GM10266 (cell line): ENCODE results near the gene SH3D19.
A peak's percentile ranks its signal among the peaks of the same experiment; 100 is the strongest.
"Not testable (repeated sequence)": the region's sequence is repeated elsewhere in the genome, so short reads cannot be mapped to it uniquely, and the experiment has no call there.

Experiments
- DNase-seq: peaks from one replicate; pipeline ENCODE4 v3.0.0; 2012; ENCODE audit errors: extremely low spot score
- TF ChIP-seq, protein P1 (sequence below): IDR thresholded peaks from 2 replicates; pipeline ENCODE4 v1.5.1; 2012; ENCODE audit warnings: mild to moderate bottlenecking, low read depth; ENCODE audit not compliant: control insufficient read depth, insufficient read depth; ENCODE audit errors: missing control alignments

Gene SH3D19

DNA sequence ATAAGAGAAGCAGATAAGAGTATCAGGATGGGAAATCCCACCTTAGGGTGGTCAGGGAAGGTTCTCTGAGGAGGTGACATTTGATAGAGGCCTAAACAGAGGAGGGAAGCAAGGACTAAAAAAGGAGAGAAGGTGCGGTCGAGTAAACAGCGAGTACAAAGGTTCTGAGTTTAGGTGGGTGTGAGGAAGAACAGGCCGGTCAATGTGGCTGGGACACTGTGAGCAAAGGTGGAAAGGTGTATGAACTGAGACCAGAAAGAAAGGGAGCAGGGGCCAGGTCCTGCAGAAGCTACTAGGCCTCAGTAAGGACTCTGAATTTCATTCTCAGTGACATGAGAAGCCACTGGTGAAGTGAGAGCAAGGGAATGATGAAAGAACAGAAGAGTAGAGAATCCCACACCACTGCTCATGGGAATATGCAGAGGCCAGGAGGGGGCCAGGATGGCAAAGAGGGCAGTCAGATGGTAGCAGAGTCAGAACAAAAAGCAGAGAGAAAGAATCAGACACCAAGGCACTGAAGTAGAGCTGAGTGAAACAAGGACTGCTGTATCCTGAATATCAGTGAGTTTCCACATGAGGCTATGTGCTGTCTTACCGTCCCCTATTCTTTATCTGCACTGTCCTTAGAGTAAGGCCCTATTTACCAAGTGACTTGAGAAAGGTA lies 30.4 kb downstream of the SH3D19 start:
- TF ChIP-seq, protein P1, sequence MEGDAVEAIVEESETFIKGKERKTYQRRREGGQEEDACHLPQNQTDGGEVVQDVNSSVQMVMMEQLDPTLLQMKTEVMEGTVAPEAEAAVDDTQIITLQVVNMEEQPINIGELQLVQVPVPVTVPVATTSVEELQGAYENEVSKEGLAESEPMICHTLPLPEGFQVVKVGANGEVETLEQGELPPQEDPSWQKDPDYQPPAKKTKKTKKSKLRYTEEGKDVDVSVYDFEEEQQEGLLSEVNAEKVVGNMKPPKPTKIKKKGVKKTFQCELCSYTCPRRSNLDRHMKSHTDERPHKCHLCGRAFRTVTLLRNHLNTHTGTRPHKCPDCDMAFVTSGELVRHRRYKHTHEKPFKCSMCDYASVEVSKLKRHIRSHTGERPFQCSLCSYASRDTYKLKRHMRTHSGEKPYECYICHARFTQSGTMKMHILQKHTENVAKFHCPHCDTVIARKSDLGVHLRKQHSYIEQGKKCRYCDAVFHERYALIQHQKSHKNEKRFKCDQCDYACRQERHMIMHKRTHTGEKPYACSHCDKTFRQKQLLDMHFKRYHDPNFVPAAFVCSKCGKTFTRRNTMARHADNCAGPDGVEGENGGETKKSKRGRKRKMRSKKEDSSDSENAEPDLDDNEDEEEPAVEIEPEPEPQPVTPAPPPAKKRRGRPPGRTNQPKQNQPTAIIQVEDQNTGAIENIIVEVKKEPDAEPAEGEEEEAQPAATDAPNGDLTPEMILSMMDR: no peak
- no peak for DNase-seq

DNA sequence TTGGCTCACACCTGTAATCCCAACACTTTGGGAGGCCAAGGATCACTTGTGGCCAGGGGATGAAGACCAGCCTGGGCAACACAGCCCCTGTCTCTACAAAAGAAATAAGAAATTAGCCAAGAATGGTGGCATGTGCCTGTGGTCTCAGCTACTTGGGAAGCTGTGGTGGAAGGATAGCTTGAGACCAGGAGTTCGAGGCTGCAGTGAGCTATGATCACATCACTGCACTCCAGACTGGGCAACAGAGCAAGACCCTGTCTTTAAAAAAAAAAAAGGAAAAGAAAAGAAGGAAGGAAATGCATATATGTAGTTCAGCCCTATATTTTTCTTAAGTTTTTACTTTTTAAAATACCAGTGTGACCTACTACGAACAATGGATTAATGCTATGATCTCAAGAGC lies 33.4 kb downstream of the SH3D19 start:
- no peak for DNase-seq
- TF ChIP-seq, protein P1: no peak

DNA sequence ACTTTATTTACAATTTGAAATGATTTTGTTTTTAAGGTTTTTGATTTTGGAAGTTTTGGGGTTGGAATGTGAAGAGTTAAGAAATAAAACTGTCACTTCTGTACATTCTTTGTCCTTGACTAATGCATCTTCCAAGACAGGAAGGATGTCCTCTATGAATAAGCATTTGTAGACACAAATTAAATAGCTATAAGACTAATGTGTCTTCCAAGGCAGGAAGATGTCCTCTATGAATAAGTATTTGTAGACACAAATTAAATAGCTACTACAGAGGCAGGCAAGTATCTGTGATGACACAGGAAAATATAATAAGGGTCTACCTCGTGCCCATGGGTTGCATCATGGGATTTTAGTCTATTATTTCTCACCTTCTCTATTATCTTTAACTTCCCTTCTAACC lies 33.9 kb downstream of the SH3D19 start:
- TF ChIP-seq, protein P1: no peak
- DNase-seq: no peak

DNA sequence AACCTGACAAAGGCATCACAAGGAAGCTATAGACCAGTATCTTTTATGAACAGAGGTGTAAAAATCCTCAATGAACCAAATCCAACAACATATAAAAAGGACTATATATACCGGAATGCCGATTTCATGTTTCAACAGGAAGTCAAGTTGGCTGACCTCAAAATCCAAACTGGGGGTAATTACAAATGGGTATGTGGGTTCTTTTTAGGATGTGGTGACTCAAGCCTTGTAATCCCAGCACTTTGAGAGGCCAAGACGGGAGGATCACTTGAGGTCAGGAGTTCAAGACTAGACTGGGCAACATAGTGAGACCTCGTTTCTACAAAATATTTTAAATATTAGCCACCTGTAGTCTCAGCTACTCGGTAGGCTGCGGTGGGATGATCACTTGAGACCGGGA lies 38.0 kb downstream of the SH3D19 start:
- DNase-seq: no peak
- TF ChIP-seq, protein P1: no peak

DNA sequence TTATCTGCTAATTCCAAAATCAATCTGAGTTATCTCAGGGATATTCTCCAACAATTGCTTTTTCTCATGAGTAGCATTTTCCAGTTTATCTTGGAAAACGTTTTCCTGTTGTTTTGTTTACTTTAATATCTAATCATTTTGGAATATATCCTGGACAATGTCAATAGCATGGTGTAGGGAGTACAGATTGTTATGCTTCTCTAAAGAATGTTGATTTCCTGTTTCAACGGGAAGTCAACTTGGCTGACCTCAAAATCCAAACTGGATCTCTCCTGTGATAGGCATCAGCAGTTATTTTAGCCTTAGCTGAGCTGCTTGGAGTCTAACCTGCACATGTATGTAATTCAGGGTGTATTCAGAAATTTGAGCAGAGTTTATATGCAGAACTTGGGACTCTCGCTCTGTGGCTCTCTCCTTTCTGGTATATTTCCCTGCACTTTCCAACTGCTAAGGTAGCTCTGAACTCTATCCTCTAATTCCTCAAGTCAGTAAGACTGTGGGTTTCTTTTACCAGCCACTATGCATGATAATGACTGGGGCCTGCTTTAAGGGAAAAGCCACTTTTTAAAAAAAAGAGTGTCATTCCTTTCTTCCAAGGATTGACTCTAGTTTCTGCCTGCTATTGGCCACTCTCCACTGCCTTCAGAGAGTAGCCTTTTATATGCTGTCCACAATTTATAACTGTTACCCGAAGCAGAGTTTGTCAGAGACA lies 40.7 kb downstream of the SH3D19 start:
- TF ChIP-seq, protein P1: no peak
- DNase-seq: no peak

DNA sequence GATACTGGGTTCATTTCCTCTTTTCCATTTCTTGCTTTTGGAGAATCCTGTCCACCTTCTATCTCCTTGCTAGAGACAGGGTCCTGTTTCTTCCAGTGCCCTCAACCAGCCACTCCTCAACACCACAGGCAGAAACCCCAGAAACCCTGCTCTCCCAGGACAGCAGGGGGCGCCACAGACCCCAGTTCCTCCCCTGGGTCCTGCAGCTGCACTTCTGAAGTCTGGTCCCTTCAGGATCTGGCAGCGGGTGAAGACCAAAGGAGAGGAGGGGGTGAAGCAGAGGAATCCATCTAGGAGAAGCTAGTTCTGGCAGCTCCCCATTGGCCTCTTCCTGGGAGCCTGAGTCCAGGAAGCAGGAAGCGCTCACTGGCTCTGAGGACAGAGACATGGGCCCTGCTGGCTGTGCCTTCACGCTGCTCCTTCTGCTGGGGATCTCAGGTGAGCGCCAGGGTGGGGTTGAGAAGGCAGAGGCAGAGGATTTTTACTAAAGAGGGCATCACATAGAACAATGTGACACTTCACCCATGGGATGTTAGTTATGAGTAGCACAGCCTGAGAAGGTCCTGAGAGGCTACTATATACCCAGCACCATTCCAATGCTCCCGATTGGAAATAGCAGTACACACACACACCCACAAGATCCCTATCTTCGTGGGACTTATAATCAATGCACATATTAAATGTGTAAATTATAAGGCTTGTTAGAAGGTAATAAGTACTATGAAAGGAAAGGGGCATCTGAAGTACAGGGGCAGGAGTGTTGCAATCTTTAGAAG lies 48.4 kb downstream of the SH3D19 start, which contains the start of gene PRSS48:
PRSS48 (plus strand) TSS at position 375 of the 776 bp plus-strand sequence; CDS start at position 387, 12 bp downstream.
- TF ChIP-seq, protein P1: peak; percentile 71
- peak; percentile 53 for DNase-seq

DNA sequence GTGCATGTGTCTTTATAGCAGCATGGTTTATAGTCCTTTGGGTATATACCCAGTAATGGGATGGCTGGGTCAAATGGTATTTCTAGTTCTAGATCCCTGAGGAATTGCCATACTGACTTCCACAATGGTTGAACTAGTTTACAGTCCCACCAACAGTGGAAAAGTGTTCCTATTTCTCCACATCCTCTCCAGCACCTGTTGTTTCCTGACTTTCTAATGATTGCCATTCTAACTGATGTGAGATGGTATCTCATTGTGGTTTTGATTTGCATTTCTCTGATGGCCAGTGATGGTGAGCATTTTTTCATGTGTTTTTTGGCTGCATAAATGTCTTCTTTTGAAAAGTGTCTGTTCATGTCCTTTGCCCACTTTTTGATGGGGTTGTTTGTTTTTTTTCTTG lies 56.5 kb downstream of the SH3D19 start:
- DNase-seq: not testable (repeated sequence)
